Measurements from ENCODE around the gene TOP2B.

TOP2B gene

GRCh38 chr3:25611193-25611592, 53.5 kb downstream of the TOP2B start:
- no peak for DNase-seq (ENCODE audit: low spot score)

DNA sequence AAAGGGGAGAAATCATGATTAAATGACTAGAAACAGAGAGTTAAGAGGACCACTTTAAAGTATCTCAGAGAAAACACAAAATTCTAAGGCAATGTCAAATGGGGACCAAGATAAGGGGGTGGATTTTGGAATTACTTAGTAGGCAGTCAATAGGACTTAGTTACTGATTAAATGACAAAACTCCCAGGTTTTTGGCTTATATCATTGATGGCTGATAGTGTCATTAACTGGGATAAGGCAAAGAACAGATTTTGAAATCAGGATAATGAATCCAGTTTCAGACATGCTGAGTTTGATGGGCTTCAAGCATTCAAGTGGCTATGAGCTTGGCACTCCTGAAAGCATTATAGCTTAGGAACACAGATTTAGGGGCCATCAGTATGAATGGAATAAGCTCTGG, 53.9 kb downstream of the TOP2B start:
- DNase-seq (ENCODE audit: low spot score), result no peak

- DNase-seq (ENCODE audit: low spot score), result no peak
Observed at GRCh38 chr3:25610167-25610566, 54.5 kb downstream of the TOP2B start.

DNA sequence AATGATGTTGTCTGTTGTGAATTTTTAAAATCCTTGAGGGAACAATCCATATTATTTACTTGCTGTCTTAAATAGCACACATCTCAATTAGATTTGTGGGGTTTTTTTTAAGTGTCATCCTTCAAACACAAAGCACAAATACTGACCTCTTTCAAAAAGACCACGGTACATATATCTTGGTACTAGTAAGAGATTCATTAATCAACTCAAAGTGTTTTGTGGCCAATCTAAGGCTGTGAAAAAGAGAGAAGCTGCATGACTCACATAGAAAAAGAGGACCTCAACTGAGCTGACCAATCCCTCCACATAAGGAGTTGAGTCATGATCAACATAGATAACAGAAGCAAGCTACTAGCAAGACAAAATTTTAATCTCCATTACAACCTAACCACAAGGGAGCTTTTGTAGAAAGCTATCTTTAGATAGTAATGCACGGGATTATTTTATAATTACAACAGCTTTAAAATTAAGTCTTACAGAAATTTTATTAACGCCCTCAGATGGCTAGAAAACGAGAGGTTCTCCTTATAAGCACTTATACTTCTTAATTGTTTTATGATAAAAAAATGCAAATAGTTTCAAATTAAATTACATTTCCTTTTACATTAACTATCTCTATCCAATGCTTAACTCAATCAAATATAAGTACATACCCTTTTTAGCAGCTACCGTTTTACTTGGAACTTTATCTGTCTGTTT, 60.5 kb downstream of the TOP2B start:
- DNase-seq (ENCODE audit: low spot score), result no peak

- no peak for DNase-seq (ENCODE audit: low spot score)
Observed at GRCh38 chr3:25603703-25604102, 61.0 kb downstream of the TOP2B start.

DNA sequence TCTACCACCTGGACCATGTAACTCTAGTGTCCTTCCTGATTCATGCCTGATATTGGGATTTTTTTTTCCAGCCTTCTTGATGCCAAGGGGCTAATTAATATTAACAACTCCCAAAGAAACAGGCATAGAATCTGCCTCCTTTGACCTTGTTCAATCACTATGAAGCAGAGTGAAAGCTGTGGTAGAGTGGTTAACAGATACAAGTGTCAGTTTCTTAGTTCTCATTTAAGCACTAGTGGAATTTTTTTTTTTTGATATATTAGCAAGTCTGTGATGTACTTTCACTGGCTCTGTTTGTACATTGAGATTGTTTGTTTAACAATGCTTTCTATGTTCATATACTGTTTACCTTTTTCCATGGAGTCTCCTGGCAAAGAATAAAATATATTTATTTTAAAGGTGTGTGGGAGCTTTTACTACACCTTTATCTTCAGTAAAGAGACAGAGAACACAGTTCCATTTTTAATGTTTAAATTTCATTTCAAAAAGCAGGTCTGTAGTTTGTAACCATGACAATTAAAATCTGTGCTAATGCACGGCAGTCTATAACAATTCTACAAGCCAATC, 67.1 kb downstream of the TOP2B start:
- no peak for DNase-seq (ENCODE audit: low spot score)

- no peak for DNase-seq (ENCODE audit: low spot score)
Observed at GRCh38 chr3:25594007-25594502, 70.7 kb downstream of the TOP2B start.

DNA sequence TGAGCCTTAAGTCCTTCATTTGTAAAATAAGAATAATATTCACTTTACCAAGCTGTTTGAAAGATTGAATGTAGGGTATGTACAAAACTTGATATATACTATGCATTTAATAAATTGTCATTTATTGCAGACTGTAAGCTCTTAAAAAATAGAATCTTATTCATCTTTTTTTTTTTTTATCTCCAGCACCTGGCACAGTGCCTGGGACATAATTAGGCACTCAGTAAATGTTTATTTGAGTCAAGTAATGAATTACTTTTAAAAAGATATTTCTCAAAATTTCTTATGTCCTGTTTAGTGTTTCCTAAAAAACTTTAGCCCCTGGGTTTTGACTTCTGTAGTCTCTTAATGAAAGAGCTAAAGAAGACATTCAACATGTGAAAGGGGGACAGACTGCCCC, 71.7 kb downstream of the TOP2B start:
- no peak for DNase-seq (ENCODE audit: low spot score)

DNA sequence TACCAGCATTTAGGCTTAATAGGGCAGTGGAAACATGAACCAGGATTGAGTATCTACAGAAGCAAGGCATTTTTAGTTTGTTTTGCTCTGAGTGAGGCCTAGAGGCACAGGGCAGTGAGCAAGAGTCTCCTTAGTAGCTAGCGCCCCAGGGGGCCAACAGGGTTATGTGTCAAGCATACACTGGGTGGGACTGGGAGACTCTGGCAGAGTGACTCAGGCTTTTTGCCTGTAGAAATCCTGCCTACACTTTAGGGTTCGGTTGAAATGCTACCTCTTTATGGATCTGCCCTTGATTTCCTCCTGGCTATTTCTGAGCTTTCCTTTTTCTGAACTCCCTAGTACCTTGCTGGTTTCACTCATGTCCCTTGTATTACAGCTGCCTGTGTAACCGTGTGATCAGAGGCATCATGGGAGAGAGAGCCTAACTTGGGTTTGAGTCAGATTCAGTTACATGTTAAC, 72.2 kb downstream of the TOP2B start:
- DNase-seq (ENCODE audit: low spot score), result no peak

GRCh38 chr3:25589783-25590258, 74.9 kb downstream of the TOP2B start:
- DNase-seq (ENCODE audit: low spot score), result no peak

DNA sequence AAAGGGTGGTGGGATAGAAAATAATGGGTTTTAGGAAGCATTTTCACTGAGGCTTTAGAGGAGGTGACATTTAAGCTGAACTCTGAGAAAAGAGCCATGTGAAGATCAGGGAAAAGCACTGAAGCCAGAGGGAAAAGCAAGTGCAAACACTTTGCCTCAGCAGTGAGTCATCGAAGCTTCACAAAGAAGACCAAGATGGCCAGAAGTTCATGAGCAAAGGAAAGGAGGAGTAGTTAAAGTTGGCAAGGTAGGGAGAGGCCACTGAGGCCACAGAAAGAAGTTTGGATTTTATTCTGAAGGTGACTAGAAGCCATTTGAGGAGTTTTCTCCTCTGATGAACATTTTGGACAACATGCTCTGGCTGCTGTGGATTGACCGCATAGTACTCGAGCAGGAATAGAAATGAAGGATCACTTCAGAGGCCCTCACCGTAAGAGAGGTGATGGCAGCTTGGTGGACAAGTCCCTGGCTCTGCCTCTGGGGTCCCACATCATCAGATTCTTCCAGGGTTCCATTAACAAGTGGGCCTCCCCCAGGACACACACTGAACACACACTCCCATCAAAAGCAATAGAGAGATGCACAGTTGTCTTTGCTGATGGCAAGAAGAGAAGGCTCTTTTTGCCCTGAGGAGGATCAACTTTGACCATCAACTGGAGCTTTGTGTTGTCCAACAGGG, 75.5 kb downstream of the TOP2B start:
- no peak for DNase-seq (ENCODE audit: low spot score)

DNA sequence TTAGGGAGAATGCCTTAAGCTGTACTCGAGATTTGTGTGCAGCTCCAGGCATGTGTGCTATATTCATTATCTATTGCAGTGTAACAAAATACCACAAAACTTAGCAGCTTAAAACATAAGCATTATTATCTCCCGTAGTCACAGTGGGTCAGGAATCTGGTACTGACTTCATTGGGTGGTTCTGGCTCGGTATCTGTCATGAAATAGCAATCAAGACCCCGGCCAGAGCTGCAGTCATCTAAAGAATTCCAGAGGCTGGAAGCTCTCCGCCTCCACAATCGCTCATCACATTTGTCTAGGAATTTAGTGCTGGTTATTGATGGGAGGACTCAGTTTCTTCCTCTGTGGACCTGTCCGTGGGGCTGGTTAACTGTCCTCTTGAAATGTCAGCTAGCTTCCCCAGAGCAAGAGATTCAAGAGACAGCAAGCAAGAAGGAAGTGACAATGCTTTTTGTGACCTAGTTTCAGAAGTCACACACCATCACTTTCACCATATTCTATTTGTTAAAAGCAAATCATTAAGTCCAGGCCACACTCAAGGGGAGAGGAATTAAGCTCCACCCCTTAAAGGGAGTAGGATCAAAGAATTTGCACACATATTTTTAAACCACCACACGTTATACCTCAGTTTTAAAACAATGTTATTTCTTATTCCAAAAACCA, 76.1 kb downstream of the TOP2B start:
- DNase-seq (ENCODE audit: low spot score), result no peak

GRCh38 chr3:25587975-25588374, 76.7 kb downstream of the TOP2B start:
- DNase-seq (ENCODE audit: low spot score), result no peak

- no peak for DNase-seq (ENCODE audit: low spot score)
Observed at GRCh38 chr3:25587526-25587925, 77.2 kb downstream of the TOP2B start.

DNA sequence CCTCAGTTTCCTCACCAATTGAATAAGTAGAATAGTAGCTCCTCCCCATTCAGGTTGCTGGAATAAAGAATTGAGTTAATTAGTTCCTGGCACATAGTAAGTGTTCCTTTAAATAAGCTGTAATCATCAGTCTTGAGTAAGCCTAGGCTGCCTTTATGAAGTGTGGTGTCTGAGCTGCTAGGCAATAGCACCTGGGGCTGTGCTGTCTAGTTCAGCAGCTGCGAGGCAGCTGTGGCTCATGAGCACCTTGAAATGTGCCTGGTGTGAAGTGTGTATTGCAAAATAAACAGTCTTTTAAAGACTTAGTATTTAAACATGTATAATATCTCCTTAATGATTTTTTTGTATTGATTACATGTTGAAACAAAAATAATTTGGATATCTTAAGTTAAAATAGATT, 77.6 kb downstream of the TOP2B start:
- no peak for DNase-seq (ENCODE audit: low spot score)

DNA sequence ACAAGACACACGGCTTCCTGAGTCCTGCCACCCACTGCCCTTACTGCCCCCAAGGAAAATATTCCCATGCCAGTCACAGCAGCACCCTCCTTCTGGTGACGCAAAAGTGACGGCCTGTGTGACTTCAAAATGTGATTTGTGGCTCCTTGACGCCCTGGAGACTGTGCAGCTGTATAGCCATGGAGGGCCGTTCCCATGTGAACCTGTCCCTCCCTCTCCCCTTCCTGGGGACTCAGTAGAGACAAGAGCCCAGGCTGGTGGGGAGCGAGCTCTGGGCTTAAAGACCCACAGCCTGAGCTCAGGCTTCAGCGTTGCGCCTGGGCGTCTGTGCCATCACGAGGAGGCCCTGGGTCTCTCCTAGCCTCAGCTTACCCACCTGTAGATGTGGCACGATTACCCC, 78.2 kb downstream of the TOP2B start:
- DNase-seq (ENCODE audit: low spot score), result no peak

GRCh38 chr3:25586167-25586505, 78.6 kb downstream of the TOP2B start:
- no peak for DNase-seq (ENCODE audit: low spot score)

DNA sequence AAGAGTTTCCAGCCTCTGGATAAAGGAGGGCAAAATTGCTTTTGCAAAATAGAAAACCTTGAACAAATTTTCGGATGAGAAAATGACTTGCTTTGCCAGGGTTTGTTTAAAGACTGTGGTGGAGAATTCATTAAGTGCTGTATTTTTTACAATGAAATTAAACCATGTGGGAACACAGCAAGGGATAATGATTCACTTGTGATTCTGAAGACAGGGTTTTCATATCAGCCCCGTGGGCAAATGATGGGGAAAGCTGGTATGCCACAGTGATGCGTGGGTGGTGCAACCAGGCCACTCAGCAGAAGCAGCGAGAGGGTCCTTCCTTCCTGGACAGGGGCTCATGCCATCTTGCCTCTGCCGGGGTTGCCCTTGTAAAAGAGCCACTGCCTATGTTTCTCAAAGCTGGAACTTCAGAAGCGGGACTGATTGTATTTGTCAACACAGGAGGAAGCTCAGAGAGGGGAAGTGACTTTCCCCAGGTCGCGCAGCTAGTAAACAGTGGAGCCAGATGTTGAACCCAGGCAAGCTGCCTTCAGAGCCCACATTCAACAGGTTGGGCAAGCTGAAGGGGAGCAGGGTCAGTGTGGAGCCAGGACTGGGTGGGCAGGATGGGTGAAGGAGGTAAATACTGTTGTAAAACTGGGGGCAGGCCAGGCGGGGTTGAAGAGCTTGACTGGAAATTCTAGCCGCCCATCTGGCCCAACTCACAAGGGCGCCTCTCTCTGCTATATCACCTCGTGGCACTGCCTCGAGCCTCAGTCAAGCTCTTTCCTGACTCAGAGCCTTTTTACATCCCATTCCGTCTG, 79.1 kb downstream of the TOP2B start:
- DNase-seq (ENCODE audit: low spot score), result no peak

DNA sequence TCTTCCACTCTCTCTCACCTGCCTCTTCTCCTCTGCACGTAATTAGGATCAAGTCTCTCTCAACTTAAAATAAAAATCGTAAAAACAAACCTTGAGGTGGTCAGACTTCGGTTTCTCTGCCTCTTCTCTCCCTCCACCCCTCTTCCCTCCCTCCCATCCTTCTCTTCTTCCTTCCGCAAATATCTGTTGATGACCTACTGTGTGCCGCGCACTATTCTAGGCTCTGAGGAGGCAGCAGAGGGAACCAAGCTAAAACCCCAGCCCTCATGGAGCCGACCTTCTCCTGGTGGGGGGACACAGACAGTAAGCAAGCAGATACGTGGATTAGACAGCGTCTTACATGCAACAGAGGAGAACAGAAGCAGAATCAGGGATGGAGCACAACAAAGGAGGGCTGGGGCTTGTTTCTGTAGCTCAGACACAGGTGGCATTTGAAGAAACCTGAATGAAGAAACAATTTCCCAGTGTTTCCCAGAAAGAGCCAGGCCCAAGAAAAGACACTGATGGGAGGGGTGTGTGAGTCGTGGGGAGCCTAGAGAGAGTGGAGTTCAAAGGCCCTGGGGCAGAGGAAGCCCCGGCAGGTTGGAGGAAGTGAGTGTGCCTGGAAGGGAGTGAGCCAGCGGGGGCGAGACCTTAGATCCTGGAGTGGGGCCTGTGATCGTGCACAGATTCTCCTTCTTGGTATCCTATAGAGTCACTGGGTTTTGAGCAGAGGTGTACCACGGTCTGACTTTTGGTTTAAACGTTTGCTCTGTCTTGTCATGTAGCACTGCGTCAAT, 80.5 kb downstream of the TOP2B start:
- no peak for DNase-seq (ENCODE audit: low spot score)

DNA sequence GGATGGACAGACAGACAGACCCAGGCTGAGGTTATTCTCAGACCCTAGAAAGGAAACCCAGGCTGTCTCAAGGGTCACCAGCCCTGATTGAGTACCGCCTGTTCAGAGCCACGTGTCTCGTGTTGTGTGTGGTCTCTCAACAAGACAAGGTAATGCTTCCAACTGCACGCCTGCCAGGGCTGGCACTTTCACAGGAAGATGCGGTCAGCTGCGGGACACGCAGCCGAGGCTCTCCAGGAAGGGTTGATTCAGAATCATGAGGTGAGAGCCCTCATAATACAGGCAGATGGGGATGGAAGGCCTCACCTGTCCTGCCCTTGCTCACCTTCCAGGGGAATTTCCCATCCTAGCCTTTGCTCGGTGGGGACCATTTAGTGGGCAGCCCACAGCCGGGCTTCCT, 81.4 kb downstream of the TOP2B start:
- DNase-seq (ENCODE audit: low spot score), result no peak

GRCh38 chr3:25582242-25582641, 82.5 kb downstream of the TOP2B start:
- no peak for DNase-seq (ENCODE audit: low spot score)
